ENCODE results near the gene PPIC. TPM values are rescaled to one million over a fixed set of nuclear protein-coding genes. Genes with fewer than 3 reads are reported as not detected.
A peak's percentile ranks its signal among the peaks of the same experiment; 100 is the strongest.

Gene PPIC
- total RNA-seq, 6 donors from 2014 or later = 8.4 to 46.1 (median 29.2) TPM

GRCh38 chr5:123000731-123001130, 35.8 kb downstream of the PPIC start:
- Histone ChIP-seq H3K36me3 (peaks cover 0 to 4% (median 0%) of the 10 kb centered on the region in 4 donors), H3K4me1 (no peaks in the 10 kb centered on the region), H3K27ac (no peak overlapping the region), H3K27me3 (no peaks in the 10 kb centered on the region), H3K4me3 (no peak overlapping the region), H3K9me3 (no peaks in the 10 kb centered on the region)
- no peak for TF ChIP-seq POLR2A (IDR thresholded peaks at IDR 0.05)
- TF ChIP-seq CTCF (IDR thresholded peaks at IDR 0.05) = no peak
- no peak for TF ChIP-seq POLR2AphosphoS5 (IDR thresholded peaks at IDR 0.05)
- no peak for TF ChIP-seq EP300 (IDR thresholded peaks at IDR 0.05)
- WGBS, 2 donors = 91 to 100% methylated on average over 1 of the region's 1 CpG
- DNase-seq = no peak
- ATAC-seq (ENCODE audit: low FRiP score in 2 of 2) = no peak

- DNase-seq = peak; percentile 16 to 34
Measured at GRCh38 chr5:122999947-123000563, 36.5 kb downstream of the PPIC start.

GRCh38 chr5:122997294-122997693, 39.2 kb downstream of the PPIC start:
- DNase-seq (no peak), ATAC-seq (ENCODE audit: low FRiP score in 2 of 2) (no peak)
- Histone ChIP-seq H3K9me3 (no peaks in the 10 kb centered on the region), H3K4me1 (no peaks in the 10 kb centered on the region), H3K27me3 (no peaks in the 10 kb centered on the region), H3K4me3 (no peak overlapping the region), H3K36me3 (peaks cover 0 to 4% (median 0%) of the 10 kb centered on the region in 4 donors), H3K27ac (no peak overlapping the region)
- TF ChIP-seq POLR2A (IDR thresholded peaks at IDR 0.05) = no peak
- TF ChIP-seq POLR2AphosphoS5 (IDR thresholded peaks at IDR 0.05) = no peak
- TF ChIP-seq CTCF (IDR thresholded peaks at IDR 0.05) = no peak
- TF ChIP-seq EP300 (IDR thresholded peaks at IDR 0.05) = no peak
- WGBS, 2 donors = 73 to 82% methylated on average over 7 of the region's 7 CpGs

More at GRCh38 chr5:122999947-123000563, 36.5 kb downstream of the PPIC start:
- H3K4me1 ChIP-seq = no peaks in the 10 kb centered on the region
- H3K36me3 ChIP-seq = peaks cover 0 to 4% (median 0%) of the 10 kb centered on the region in 4 donors
- TF ChIP-seq POLR2AphosphoS5 (IDR thresholded peaks at IDR 0.05) (no peak), CTCF (IDR thresholded peaks at IDR 0.05) (peak in 3 of 6 experiments; percentile 13 to 39 (median 24))
- H3K9me3 ChIP-seq = no peaks in the 10 kb centered on the region
- ATAC-seq (ENCODE audit: low FRiP score in 2 of 2) = no peak
- no peak overlapping the region for H3K4me3 ChIP-seq
- 58 to 67% methylated on average over 10 of the region's 10 CpGs for WGBS, 2 donors
- H3K27ac ChIP-seq = no peak overlapping the region
- H3K27me3 ChIP-seq = no peaks in the 10 kb centered on the region

GRCh38 chr5:122996091-122996490, 40.4 kb downstream of the PPIC start:
- no peaks in the 10 kb centered on the region for H3K36me3 ChIP-seq
- H3K27me3 ChIP-seq = no peaks in the 10 kb centered on the region

More at GRCh38 chr5:122996091-122996490, 40.4 kb downstream of the PPIC start:
- DNase-seq (no peak), ATAC-seq (ENCODE audit: low FRiP score in 2 of 2) (no peak)
- 86 to 89% methylated on average over 3 of the region's 3 CpGs for WGBS, 2 donors
- H3K4me3 ChIP-seq = no peak overlapping the region
- no peak overlapping the region for H3K27ac ChIP-seq
- H3K4me1 ChIP-seq = no peaks in the 10 kb centered on the region
- TF ChIP-seq CTCF (IDR thresholded peaks at IDR 0.05) (no peak), POLR2AphosphoS5 (IDR thresholded peaks at IDR 0.05) (no peak), POLR2A (IDR thresholded peaks at IDR 0.05) (no peak), EP300 (IDR thresholded peaks at IDR 0.05) (no peak)
- H3K9me3 ChIP-seq = no peaks in the 10 kb centered on the region

Data from upper lobe of left lung (tissue), 6 donors.